GM23338 (cell line): ENCODE results near the gene OR8S1. TPM values are rescaled to one million over a fixed set of nuclear protein-coding genes. Genes with fewer than 3 reads are reported as not detected.

Source experiments
- ATAC-seq: fragments of 200-7000 bp; cut with Tn5 transposase; 3 replicates; pipeline ENCODE4 v1.9.1; 2020
- DNase-seq: peaks from one replicate; pipeline ENCODE4 v3.0.0-alpha.2; 2015; ENCODE audit warnings: low spot score
- H2AFZ ChIP-seq: fragments of 200-600 bp; sonication (generic); 2 replicates; pipeline ENCODE4 v1.8.0; 2016; ENCODE audit warnings: antibody characterized with exemption, mild to moderate bottlenecking, moderate library complexity
- H3F3A ChIP-seq: fragments of 200-600 bp; sonication (generic); replicated peaks from 2 replicates; pipeline ENCODE4 v1.8.0; 2017; ENCODE audit warnings: antibody characterized with exemption, mixed run types, low read depth
- H3K27ac ChIP-seq: fragments of 200-600 bp; sonication (generic); 2 replicates; pipeline ENCODE4 v1.6.1; 2016; ENCODE audit warnings: low read depth
- H3K27me3 ChIP-seq: fragments of 200-600 bp; sonication (generic); 2 replicates; pipeline ENCODE4 v1.8.0; 2016; ENCODE audit warnings: mild to moderate bottlenecking, mixed run types, moderate library complexity; ENCODE audit not compliant: insufficient read depth
- H3K36me3 ChIP-seq: fragments of 200-600 bp; sonication (generic); 2 replicates; pipeline ENCODE4 v1.8.0; 2016; ENCODE audit warnings: mild to moderate bottlenecking; ENCODE audit not compliant: insufficient read depth
- H3K4me1 ChIP-seq: fragments of 200-600 bp; sonication (generic); 2 replicates; pipeline ENCODE4 v1.8.0; 2016; ENCODE audit warnings: mild to moderate bottlenecking, moderate library complexity; ENCODE audit not compliant: insufficient read depth
- H3K4me2 ChIP-seq: fragments of 200-600 bp; sonication (generic); 2 replicates; pipeline ENCODE4 v1.7.1; 2017; ENCODE audit warnings: mixed run types
- H3K4me3 ChIP-seq: fragments of 200-600 bp; sonication (generic); 2 replicates; pipeline ENCODE4 v1.6.1; 2016; ENCODE audit warnings: mixed run types
- H3K79me2 ChIP-seq: fragments of 200-600 bp; sonication (generic); replicated peaks from 2 replicates; pipeline ENCODE4 v1.8.0; 2017; ENCODE audit warnings: mild to moderate bottlenecking; ENCODE audit not compliant: insufficient read depth
- H3K9me2 ChIP-seq: fragments of 200-600 bp; sonication (generic); 2 replicates; pipeline ENCODE4 v1.8.0; 2017; ENCODE audit not compliant: insufficient read depth
- H4K20me1 ChIP-seq: fragments of 200-600 bp; sonication (generic); replicated peaks from 2 replicates; pipeline ENCODE4 v1.8.0; 2017; ENCODE audit warnings: mild to moderate bottlenecking; ENCODE audit not compliant: insufficient read depth
- H3K27ac Mint-ChIP-seq: 2 replicates; pipeline ENCODE4 v1.8.0; 2020; ENCODE audit warnings: inconsistent platforms, mild to moderate bottlenecking, moderate library complexity, mixed read lengths
- H3K27me3 Mint-ChIP-seq: 3 replicates; pipeline ENCODE4 v1.8.0; 2022; ENCODE audit warnings: low read depth, mild to moderate bottlenecking, moderate library complexity, mixed read lengths, inconsistent platforms; ENCODE audit not compliant: insufficient read depth, poor library complexity
- H3K36me3 Mint-ChIP-seq: 3 replicates; pipeline ENCODE4 v1.8.0; 2021; ENCODE audit warnings: low read depth, mild to moderate bottlenecking, inconsistent platforms, moderate library complexity, mixed read lengths
- H3K4me1 Mint-ChIP-seq: 3 replicates; pipeline ENCODE4 v1.8.0; 2020; ENCODE audit warnings: mild to moderate bottlenecking, inconsistent platforms, mixed read lengths
- H3K4me3 Mint-ChIP-seq: 3 replicates; pipeline ENCODE4 v1.8.0; 2021; ENCODE audit warnings: moderate library complexity, mild to moderate bottlenecking, inconsistent platforms, mixed read lengths
- H3K9me3 Mint-ChIP-seq: 3 replicates; pipeline ENCODE4 v1.8.0; 2020; ENCODE audit warnings: moderate library complexity, mild to moderate bottlenecking, inconsistent platforms, mixed read lengths
- CREB1 ChIP-seq: fragments of 250-450 bp; sonication (Bioruptor Pico); IDR thresholded peaks from 2 replicates; pipeline ENCODE4 v1.5.0; 2020; ENCODE audit warnings: low read depth, mild to moderate bottlenecking, moderate library complexity
- EZH2 ChIP-seq: fragments of 200-600 bp; sonication (generic); IDR thresholded peaks from one replicate; pipeline ENCODE4 v1.8.0; 2017; ENCODE audit warnings: antibody characterized with exemption, mild to moderate bottlenecking, low read depth; ENCODE audit not compliant: unreplicated experiment
- EZH2phosphoT487 ChIP-seq: fragments of 200-600 bp; sonication (generic); IDR thresholded peaks from one replicate; pipeline ENCODE4 v1.8.1; 2018; ENCODE audit warnings: antibody characterized with exemption; ENCODE audit not compliant: unreplicated experiment
- JUNB ChIP-seq: IDR thresholded peaks from one replicate; pipeline ENCODE4 v1.6.1; 2016; ENCODE audit warnings: antibody characterized with exemption; ENCODE audit not compliant: unreplicated experiment
- NANOG ChIP-seq: IDR thresholded peaks from 2 replicates; pipeline ENCODE4 v1.6.1; 2016; ENCODE audit warnings: antibody characterized with exemption, borderline replicate concordance
- POLR2AphosphoS5 ChIP-seq: IDR thresholded peaks from 2 replicates; pipeline ENCODE4 v1.6.1; 2016; ENCODE audit warnings: antibody characterized with exemption, low read depth
- STAT1 ChIP-seq: IDR thresholded peaks from one replicate; pipeline ENCODE4 v1.6.1; 2016; ENCODE audit warnings: antibody characterized with exemption; ENCODE audit not compliant: unreplicated experiment
- ZNF331 ChIP-seq: fragments of 250-450 bp; sonication (Bioruptor Pico); IDR thresholded peaks from 2 replicates; pipeline ENCODE4 v1.5.0; 2020; ENCODE audit warnings: low read depth, mild to moderate bottlenecking, moderate library complexity
- polyA plus RNA-seq: library from polyadenylated mRNA; unstranded; fragments of >200 nt; fragmentation: Nextera tagmentation; extraction: Ambion mirVana; gene quantifications from 2 replicates; pipeline ENCODE4 v1.2.1, GENCODE V29; 2016
- total RNA-seq: library from RNA; depleted of rRNA; stranded (reverse); fragments of >200 nt; shearing (Covaris generic); gene quantifications from 2 replicates; pipeline ENCODE4 v1.2.3, GENCODE V29; 2014
- TF ChIP-seq, protein P1 (sequence below), 2 experiments: fragments of 200-600 bp in 1 of 2; sonication (generic) in 1 of 2; conservative IDR thresholded peaks; 2 replicates each; pipeline versions ENCODE4 v1.5.1 to v1.6.1; 2016 to 2017; ENCODE audit warnings: antibody characterized with exemption in 2 of 2, low read depth in 2 of 2, mild to moderate bottlenecking in 2 of 2, moderate library complexity in 1 of 2
- TF ChIP-seq, protein P2 (sequence below): fragments of 250-450 bp; sonication (Bioruptor Pico); IDR thresholded peaks from 2 replicates; pipeline ENCODE4 v1.5.0; 2020; ENCODE audit warnings: mild to moderate bottlenecking, moderate library complexity
- TF ChIP-seq, protein P3 (sequence below): IDR thresholded peaks from 2 replicates; pipeline ENCODE4 v1.6.1; 2016; ENCODE audit warnings: antibody characterized with exemption

The OR8S1 gene
- total and polyA plus RNA-seq, 2 experiments from 2014 or later = not detected

- Histone ChIP-seq H3K27me3 (no peaks in the 10 kb centered on the region), H3K27ac (no peak overlapping the region), H3K4me2 (no peak overlapping the region), H3K9me2 (peaks cover 10% of the 10 kb centered on the region; the same call in 1 of the 2 replicates), H2AFZ (no peak overlapping the region), H4K20me1 (no peaks in the 10 kb centered on the region), H3K36me3 (no peaks in the 10 kb centered on the region), H3F3A (no peaks in the 10 kb centered on the region), H3K4me3 (no peak overlapping the region), H3K4me1 (no peaks in the 10 kb centered on the region), H3K79me2 (no peaks in the 10 kb centered on the region)
- Mint-ChIP-seq H3K27me3 (no peaks in the 10 kb centered on the region), H3K9me3 (peaks cover 34% of the 10 kb centered on the region), H3K4me3 (no peak overlapping the region), H3K36me3 (no peaks in the 10 kb centered on the region; the same call in 2 of the 3 replicates), H3K27ac (no peak overlapping the region), H3K4me1 (no peaks in the 10 kb centered on the region)
- TF ChIP-seq, protein P1, sequence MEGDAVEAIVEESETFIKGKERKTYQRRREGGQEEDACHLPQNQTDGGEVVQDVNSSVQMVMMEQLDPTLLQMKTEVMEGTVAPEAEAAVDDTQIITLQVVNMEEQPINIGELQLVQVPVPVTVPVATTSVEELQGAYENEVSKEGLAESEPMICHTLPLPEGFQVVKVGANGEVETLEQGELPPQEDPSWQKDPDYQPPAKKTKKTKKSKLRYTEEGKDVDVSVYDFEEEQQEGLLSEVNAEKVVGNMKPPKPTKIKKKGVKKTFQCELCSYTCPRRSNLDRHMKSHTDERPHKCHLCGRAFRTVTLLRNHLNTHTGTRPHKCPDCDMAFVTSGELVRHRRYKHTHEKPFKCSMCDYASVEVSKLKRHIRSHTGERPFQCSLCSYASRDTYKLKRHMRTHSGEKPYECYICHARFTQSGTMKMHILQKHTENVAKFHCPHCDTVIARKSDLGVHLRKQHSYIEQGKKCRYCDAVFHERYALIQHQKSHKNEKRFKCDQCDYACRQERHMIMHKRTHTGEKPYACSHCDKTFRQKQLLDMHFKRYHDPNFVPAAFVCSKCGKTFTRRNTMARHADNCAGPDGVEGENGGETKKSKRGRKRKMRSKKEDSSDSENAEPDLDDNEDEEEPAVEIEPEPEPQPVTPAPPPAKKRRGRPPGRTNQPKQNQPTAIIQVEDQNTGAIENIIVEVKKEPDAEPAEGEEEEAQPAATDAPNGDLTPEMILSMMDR (conservative IDR thresholded peaks at IDR 0.05; ENCODE audit: low read depth in 2 of 2) = no peak
- TF ChIP-seq ZNF331 (CRISPR knock-in tag) (no peak), EZH2 (no peak), JUNB (no peak), NANOG (no peak), CREB1 (CRISPR knock-in tag) (no peak), EZH2phosphoT487 (no peak), POLR2AphosphoS5 (no peak), STAT1 (no peak)
- TF ChIP-seq, protein P2, sequence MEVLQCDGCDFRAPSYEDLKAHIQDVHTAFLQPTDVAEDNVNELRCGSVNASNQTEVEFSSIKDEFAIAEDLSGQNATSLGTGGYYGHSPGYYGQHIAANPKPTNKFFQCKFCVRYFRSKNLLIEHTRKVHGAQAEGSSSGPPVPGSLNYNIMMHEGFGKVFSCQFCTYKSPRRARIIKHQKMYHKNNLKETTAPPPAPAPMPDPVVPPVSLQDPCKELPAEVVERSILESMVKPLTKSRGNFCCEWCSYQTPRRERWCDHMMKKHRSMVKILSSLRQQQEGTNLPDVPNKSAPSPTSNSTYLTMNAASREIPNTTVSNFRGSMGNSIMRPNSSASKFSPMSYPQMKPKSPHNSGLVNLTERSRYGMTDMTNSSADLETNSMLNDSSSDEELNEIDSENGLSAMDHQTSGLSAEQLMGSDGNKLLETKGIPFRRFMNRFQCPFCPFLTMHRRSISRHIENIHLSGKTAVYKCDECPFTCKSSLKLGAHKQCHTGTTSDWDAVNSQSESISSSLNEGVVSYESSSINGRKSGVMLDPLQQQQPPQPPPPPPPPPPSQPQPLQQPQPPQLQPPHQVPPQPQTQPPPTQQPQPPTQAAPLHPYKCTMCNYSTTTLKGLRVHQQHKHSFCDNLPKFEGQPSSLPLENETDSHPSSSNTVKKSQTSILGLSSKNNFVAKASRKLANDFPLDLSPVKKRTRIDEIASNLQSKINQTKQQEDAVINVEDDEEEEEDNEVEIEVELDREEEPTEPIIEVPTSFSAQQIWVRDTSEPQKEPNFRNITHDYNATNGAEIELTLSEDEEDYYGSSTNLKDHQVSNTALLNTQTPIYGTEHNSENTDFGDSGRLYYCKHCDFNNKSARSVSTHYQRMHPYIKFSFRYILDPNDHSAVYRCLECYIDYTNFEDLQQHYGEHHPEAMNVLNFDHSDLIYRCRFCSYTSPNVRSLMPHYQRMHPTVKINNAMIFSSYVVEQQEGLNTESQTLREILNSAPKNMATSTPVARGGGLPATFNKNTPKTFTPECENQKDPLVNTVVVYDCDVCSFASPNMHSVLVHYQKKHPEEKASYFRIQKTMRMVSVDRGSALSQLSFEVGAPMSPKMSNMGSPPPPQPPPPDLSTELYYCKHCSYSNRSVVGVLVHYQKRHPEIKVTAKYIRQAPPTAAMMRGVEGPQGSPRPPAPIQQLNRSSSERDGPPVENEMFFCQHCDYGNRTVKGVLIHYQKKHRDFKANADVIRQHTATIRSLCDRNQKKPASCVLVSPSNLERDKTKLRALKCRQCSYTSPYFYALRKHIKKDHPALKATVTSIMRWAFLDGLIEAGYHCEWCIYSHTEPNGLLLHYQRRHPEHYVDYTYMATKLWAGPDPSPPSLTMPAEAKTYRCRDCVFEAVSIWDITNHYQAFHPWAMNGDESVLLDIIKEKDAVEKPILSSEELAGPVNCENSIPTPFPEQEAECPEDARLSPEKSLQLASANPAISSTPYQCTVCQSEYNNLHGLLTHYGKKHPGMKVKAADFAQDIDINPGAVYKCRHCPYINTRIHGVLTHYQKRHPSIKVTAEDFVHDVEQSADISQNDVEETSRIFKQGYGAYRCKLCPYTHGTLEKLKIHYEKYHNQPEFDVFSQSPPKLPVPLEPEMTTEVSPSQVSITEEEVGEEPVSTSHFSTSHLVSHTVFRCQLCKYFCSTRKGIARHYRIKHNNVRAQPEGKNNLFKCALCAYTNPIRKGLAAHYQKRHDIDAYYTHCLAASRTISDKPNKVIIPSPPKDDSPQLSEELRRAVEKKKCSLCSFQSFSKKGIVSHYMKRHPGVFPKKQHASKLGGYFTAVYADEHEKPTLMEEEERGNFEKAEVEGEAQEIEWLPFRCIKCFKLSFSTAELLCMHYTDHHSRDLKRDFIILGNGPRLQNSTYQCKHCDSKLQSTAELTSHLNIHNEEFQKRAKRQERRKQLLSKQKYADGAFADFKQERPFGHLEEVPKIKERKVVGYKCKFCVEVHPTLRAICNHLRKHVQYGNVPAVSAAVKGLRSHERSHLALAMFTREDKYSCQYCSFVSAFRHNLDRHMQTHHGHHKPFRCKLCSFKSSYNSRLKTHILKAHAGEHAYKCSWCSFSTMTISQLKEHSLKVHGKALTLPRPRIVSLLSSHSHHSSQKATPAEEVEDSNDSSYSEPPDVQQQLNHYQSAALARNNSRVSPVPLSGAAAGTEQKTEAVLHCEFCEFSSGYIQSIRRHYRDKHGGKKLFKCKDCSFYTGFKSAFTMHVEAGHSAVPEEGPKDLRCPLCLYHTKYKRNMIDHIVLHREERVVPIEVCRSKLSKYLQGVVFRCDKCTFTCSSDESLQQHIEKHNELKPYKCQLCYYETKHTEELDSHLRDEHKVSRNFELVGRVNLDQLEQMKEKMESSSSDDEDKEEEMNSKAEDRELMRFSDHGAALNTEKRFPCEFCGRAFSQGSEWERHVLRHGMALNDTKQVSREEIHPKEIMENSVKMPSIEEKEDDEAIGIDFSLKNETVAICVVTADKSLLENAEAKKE = no peak
- TF ChIP-seq, protein P3, sequence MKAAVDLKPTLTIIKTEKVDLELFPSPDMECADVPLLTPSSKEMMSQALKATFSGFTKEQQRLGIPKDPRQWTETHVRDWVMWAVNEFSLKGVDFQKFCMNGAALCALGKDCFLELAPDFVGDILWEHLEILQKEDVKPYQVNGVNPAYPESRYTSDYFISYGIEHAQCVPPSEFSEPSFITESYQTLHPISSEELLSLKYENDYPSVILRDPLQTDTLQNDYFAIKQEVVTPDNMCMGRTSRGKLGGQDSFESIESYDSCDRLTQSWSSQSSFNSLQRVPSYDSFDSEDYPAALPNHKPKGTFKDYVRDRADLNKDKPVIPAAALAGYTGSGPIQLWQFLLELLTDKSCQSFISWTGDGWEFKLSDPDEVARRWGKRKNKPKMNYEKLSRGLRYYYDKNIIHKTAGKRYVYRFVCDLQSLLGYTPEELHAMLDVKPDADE = no peak
- no peak for ATAC-seq
- no peak for DNase-seq
These were observed 16.4 kb upstream of the OR8S1 start for GRCh38 chr12:48508987-48509386.
